NB4 (cell line): ENCODE results near the gene STN1.

ENCODE experiments used
- DNase-seq: peaks from one replicate; pipeline ENCODE4 v3.0.0; 2010; ENCODE audit warnings: low read depth
- H3K4me3 ChIP-seq: one replicate; pipeline ENCODE4 v1.5.1; 2011; ENCODE audit warnings: mild to moderate bottlenecking, low read depth, low read length, moderate library complexity
- MYC ChIP-seq: IDR thresholded peaks from 2 replicates; pipeline ENCODE4 v1.6.1; 2011; ENCODE audit warnings: low read depth, low read length
- POLR2A ChIP-seq: IDR thresholded peaks from 2 replicates; pipeline ENCODE4 v1.6.1; 2011; ENCODE audit warnings: mild to moderate bottlenecking; ENCODE audit not compliant: insufficient read length; ENCODE audit errors: extremely low read depth
- TF ChIP-seq, protein P1 (sequence below): IDR thresholded peaks from 2 replicates; pipeline ENCODE4 v1.6.1; 2011; ENCODE audit warnings: low read depth, low read length
- TF ChIP-seq, protein P2 (sequence below): IDR thresholded peaks from one replicate; pipeline ENCODE4 v1.5.1; 2012; ENCODE audit warnings: low read depth, low read length

The STN1 gene

DNA sequence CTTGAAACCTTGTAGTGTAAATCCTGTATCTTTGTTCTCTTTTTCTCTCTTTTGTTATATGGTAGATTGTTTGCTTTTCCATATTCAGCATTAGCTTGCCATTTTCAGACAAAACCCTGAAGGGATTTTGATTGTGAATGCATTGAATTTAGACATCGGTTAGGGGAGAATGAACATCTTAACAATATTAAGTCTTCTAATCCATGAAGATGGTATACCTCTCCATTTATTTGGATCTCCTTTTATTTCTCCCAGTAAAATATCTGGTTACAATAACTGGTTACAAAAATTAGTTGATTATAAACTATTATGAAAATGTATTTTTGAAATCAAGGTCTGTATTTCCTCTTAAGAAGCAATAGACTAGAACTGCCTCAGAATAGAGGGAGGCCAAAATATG, 36.6 kb upstream of the STN1 start:
- TF ChIP-seq, protein P1, sequence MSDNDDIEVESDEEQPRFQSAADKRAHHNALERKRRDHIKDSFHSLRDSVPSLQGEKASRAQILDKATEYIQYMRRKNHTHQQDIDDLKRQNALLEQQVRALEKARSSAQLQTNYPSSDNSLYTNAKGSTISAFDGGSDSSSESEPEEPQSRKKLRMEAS = no peak
- no peak for TF ChIP-seq MYC
- TF ChIP-seq POLR2A = no peak
- TF ChIP-seq, protein P2, sequence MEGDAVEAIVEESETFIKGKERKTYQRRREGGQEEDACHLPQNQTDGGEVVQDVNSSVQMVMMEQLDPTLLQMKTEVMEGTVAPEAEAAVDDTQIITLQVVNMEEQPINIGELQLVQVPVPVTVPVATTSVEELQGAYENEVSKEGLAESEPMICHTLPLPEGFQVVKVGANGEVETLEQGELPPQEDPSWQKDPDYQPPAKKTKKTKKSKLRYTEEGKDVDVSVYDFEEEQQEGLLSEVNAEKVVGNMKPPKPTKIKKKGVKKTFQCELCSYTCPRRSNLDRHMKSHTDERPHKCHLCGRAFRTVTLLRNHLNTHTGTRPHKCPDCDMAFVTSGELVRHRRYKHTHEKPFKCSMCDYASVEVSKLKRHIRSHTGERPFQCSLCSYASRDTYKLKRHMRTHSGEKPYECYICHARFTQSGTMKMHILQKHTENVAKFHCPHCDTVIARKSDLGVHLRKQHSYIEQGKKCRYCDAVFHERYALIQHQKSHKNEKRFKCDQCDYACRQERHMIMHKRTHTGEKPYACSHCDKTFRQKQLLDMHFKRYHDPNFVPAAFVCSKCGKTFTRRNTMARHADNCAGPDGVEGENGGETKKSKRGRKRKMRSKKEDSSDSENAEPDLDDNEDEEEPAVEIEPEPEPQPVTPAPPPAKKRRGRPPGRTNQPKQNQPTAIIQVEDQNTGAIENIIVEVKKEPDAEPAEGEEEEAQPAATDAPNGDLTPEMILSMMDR = no peak
- DNase-seq = no peak
- H3K4me3 ChIP-seq = no peak overlapping the region

DNA sequence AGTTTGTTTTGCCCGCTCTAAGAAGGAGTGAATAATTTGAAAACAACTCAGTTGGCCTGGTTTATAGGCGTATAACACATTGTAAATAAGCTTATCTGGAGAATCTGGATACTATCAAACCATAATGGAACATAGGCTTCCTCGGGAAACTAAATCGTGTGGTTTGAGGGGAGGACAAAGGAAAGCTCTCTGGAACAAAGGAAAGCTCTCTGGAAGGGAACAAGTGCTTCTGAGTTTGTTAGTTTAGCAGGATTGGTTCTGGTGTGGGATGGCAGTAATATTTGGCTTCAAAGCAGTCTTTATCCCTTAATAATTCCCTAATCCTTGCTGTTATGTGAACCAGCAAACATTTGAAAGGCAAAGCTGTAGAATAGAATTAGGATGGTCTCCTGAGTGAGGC, 34.0 kb upstream of the STN1 start:
- DNase-seq = no peak
- H3K4me3 ChIP-seq = no peak overlapping the region
- TF ChIP-seq POLR2A (no peak), MYC (no peak)
- TF ChIP-seq, protein P2 = no peak
- TF ChIP-seq, protein P1 = no peak

DNA sequence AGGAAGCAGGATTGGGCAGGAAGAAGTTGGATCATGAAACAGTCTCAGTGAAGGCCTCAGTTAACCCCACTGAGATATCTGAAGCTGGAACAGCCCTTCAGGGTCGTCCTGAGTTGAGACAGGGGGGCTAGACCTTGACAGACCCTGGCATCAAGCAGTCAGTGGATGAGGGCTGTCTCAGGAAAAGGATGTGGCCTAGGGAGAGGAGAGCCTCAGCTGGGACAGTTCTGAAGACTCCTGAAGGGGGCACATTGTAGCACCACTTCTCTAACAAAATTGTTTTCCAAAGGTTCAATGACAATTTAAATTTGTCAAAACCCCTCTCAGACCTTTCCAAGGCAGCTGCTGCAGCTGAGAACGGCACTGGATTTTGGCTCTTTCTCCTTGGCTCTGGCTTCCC, 33.2 kb upstream of the STN1 start:
- no peak overlapping the region for H3K4me3 ChIP-seq
- no peak for DNase-seq
- TF ChIP-seq, protein P1 = no peak
- no peak for TF ChIP-seq POLR2A
- TF ChIP-seq, protein P2 = no peak
- no peak for TF ChIP-seq MYC

DNA sequence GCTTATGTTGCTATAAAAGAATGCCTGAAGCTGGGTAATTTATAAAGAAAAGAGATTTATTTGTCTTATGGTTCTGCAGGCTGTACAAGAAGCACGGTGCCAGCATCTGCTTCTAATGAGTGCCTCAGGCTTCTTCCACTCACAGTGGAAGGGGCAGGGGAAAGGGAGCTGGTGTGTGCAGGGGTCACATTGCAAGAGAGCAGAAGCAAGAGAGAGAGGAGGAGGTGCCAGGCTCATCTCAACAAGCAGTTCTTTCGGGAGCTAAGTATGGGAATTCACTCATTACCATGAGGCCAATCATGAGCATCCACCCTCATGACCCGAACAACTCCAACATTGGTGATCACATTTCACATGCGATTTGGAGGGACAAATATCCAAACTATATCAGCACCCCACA, 31.7 kb upstream of the STN1 start:
- no peak for DNase-seq
- TF ChIP-seq POLR2A (no peak), MYC (no peak)
- TF ChIP-seq, protein P2 = no peak
- TF ChIP-seq, protein P1 = no peak

DNA sequence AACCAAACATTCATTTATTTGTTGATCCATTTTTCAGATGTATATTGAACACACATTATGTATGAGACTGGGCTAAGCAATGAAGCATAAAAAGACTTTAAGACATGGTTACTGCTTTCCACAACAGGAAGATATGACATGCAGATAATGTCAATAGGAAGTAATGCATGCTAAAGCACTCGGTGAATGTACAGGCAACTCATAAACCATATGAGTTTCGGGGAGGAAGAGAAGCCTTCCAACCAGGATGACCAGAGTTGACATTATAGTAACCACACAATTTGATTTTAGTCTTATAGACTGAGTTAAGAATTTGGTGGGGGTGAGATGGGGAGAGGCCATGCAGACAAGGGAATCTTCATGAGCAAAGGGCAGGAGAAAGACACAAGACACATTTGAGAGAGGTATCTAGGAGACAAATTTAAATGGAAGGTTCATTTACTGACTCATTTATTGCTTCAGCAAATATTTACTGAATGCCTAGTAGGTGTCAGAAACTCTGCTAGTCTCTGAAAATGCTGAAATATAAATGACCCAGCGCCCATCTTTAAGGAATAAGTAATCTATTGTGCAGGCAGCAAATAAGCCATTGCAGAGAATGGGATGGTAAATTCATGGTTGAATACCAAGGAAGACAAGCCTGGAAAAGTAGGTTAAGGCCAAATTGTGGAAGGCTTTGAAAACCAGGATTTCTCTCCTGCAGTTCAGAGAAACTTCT, 30.0 kb upstream of the STN1 start:
- no peak overlapping the region for H3K4me3 ChIP-seq
- DNase-seq = no peak
- TF ChIP-seq, protein P1 = no peak
- no peak for TF ChIP-seq MYC
- TF ChIP-seq POLR2A = no peak
- TF ChIP-seq, protein P2 = no peak

More for the DNA sequence above, 31.7 kb upstream of the STN1 start:
- no peak overlapping the region for H3K4me3 ChIP-seq
